ENCODE measurements around the gene THSD7A.

- TF ChIP-seq ZNF263 (CRISPR knock-in tag; IDR thresholded peaks at IDR 0.05) (no peak), YY1 (IDR thresholded peaks at IDR 0.05; ENCODE audit: insufficient read depth, insufficient replicate concordance, low read depth, low read length) (no peak), CTCF (CRISPR knock-in tag; IDR thresholded peaks at IDR 0.05) (no peak), ZNF34 (CRISPR knock-in tag; IDR thresholded peaks at IDR 0.05; ENCODE audit: borderline replicate concordance) (no peak), ZNF639 (CRISPR knock-in tag; conservative IDR thresholded peaks at IDR 0.05) (no peak), MAFK (conservative IDR thresholded peaks at IDR 0.05 in 1 of 2, IDR thresholded peaks at IDR 0.05 in 1 of 2; ENCODE audit: low read length in 2 of 2) (no peak), RXRA (CRISPR knock-in tag; IDR thresholded peaks at IDR 0.05) (no peak), ATF3 (CRISPR knock-in tag; IDR thresholded peaks at IDR 0.05) (no peak), MYC (CRISPR knock-in tag; IDR thresholded peaks at IDR 0.05; ENCODE audit: borderline replicate concordance) (no peak), ZNF709 (CRISPR knock-in tag; IDR thresholded peaks at IDR 0.05) (no peak), POLR2A (IDR thresholded peaks at IDR 0.05; ENCODE audit: insufficient read depth in 1 of 2, low read depth in 2 of 2, low read length in 2 of 2) (no peak), ETV5 (CRISPR knock-in tag; IDR thresholded peaks at IDR 0.05; ENCODE audit: borderline replicate concordance) (no peak), MAX (IDR thresholded peaks at IDR 0.05) (no peak)
Observed at GRCh38 chr7:11485636-11486035, 346.4 kb downstream of the THSD7A start.
